Measurements from ENCODE around the gene GUCY1A1.

- TF ChIP-seq CTCF (conservative IDR thresholded peaks at IDR 0.05) (no peak), ZFX (IDR thresholded peaks at IDR 0.05) (no peak)
These were observed 58.1 kb downstream of the GUCY1A1 start for GRCh38 chr4:155724731-155725130.
